Uterus (tissue), 4 donors: ENCODE data around the gene NDUFB8. TPM values are rescaled to one million over a fixed set of nuclear protein-coding genes. Genes with fewer than 3 reads are reported as not detected.

Source experiments
- DNase-seq, 2 donors: peaks; one replicate each; pipeline ENCODE4 v3.0.0-alpha.2; 2019 to 2020
- H3K27ac ChIP-seq, 2 donors: fragments of 200-600 bp; sonication (generic); 1 replicate in 1 of 2; 2 replicates in 1 of 2; pipeline ENCODE4 v1.5.1; 2016 to 2018
- H3K27me3 ChIP-seq, 2 donors: fragments of 200-600 bp; sonication (generic); one replicate each; pipeline ENCODE4 v1.5.1; 2018 to 2019; ENCODE audit warnings: control low read depth in 1 of 2
- H3K36me3 ChIP-seq, 2 donors: fragments of 200-600 bp; sonication (generic); one replicate each; pipeline ENCODE4 v1.5.1; 2019; ENCODE audit warnings: control low read depth in 1 of 2
- H3K4me1 ChIP-seq, 2 donors: fragments of 200-600 bp; sonication (generic); one replicate each; pipeline ENCODE4 v1.5.1; 2018 to 2019; ENCODE audit warnings: control low read depth in 1 of 2
- H3K4me3 ChIP-seq, 2 donors: fragments of 200-600 bp; sonication (generic); 1 replicate in 1 of 2; 2 replicates in 1 of 2; pipeline ENCODE4 v1.5.1; 2018 to 2019; ENCODE audit warnings: mild to moderate bottlenecking in 1 of 2
- H3K9me3 ChIP-seq, 2 donors: fragments of 200-600 bp; sonication (generic); one replicate each; pipeline ENCODE4 v1.5.1; 2019; ENCODE audit warnings: control low read depth in 1 of 2
- CTCF ChIP-seq, 4 experiments: fragments of 200-600 bp in 2 of 4; fragments of 450-650 bp in 2 of 4; sonication (generic) in 2 of 4; IDR thresholded peaks; one replicate each; pipeline ENCODE4 v1.5.1; 2016 to 2019; ENCODE audit warnings: antibody characterized with exemption in 4 of 4, mild to moderate bottlenecking in 2 of 4, moderate library complexity in 1 of 4
- POLR2A ChIP-seq, 2 donors: fragments of 450-650 bp; IDR thresholded peaks; one replicate each; pipeline ENCODE4 v1.6.1; 2016; ENCODE audit warnings: antibody characterized with exemption in 2 of 2, mild to moderate bottlenecking in 1 of 2, moderate library complexity in 1 of 2
- intact Hi-C: fragments of 100-400 bp; cut with DNase I; formaldehyde crosslinking; loops from one replicate; pipeline ENCODE4 v1.15.1; 2023; ENCODE audit warnings: low total_unique reads
- total RNA-seq, 4 donors: library from RNA; depleted of rRNA in 3 of 4; stranded (reverse); fragments of >200 nt in 3 of 4; gene quantifications; one replicate each; pipeline versions ENCODE4 v1.1.0 to v1.2.4, GENCODE V29; 2014 to 2023
- donor health status: DM: yes; HTN: yes; CAD: no.

Gene NDUFB8
- total RNA-seq, 4 donors from 2014 or later: 78.3 to 134 (median 111) TPM

GRCh38 chr10:100510533-100511308 lies 18.9 kb downstream of the NDUFB8 start:
- H3K36me3 ChIP-seq: no peaks in the 10 kb centered on the region
- TF ChIP-seq POLR2A (IDR thresholded peaks at IDR 0.05) (no peak), CTCF (IDR thresholded peaks at IDR 0.05) (no peak)
- H3K4me1 ChIP-seq: no peaks in the 10 kb centered on the region
- no peak overlapping the region for H3K27ac ChIP-seq
- DNase-seq: no peak
- H3K27me3 ChIP-seq: no peaks in the 10 kb centered on the region
- intact Hi-C loops: no loop called here
- H3K9me3 ChIP-seq: no peaks in the 10 kb centered on the region
- H3K4me3 ChIP-seq: no peak overlapping the region

- Histone ChIP-seq H3K36me3 (no peaks in the 10 kb centered on the region), H3K4me1 (no peaks in the 10 kb centered on the region), H3K27me3 (no peaks in the 10 kb centered on the region), H3K27ac (no peak overlapping the region), H3K4me3 (no peak overlapping the region), H3K9me3 (no peaks in the 10 kb centered on the region)
- no peak for TF ChIP-seq POLR2A (IDR thresholded peaks at IDR 0.05)
- TF ChIP-seq CTCF (IDR thresholded peaks at IDR 0.05): no peak
- intact Hi-C loops: no loop called here
- no peak for DNase-seq
These were observed 20.3 kb downstream of the NDUFB8 start for GRCh38 chr10:100509241-100509840.

- Histone ChIP-seq H3K27me3 (no peaks in the 10 kb centered on the region), H3K27ac (no peak overlapping the region), H3K4me3 (no peak overlapping the region), H3K9me3 (no peaks in the 10 kb centered on the region), H3K36me3 (no peaks in the 10 kb centered on the region), H3K4me1 (no peaks in the 10 kb centered on the region)
- DNase-seq: no peak
- intact Hi-C loops: no loop called here
- no peak for TF ChIP-seq POLR2A (IDR thresholded peaks at IDR 0.05)
- peak in 1 of 4 experiments; percentile 7 for TF ChIP-seq CTCF (IDR thresholded peaks at IDR 0.05)
These were observed 20.9 kb downstream of the NDUFB8 start for GRCh38 chr10:100508691-100509150.

- no peak for DNase-seq
- intact Hi-C loops: no loop called here
These were observed 21.4 kb downstream of the NDUFB8 start for GRCh38 chr10:100508266-100508665.

More at GRCh38 chr10:100508266-100508665, 21.4 kb downstream of the NDUFB8 start:
- TF ChIP-seq POLR2A (IDR thresholded peaks at IDR 0.05) (no peak), CTCF (IDR thresholded peaks at IDR 0.05) (no peak)
- H3K9me3 ChIP-seq: no peaks in the 10 kb centered on the region
- no peak overlapping the region for H3K27ac ChIP-seq
- no peak overlapping the region for H3K4me3 ChIP-seq
- no peaks in the 10 kb centered on the region for H3K4me1 ChIP-seq
- H3K27me3 ChIP-seq: no peaks in the 10 kb centered on the region
- no peaks in the 10 kb centered on the region for H3K36me3 ChIP-seq
